ENCODE measurements around the gene SDK1.

SDK1 gene

DNA sequence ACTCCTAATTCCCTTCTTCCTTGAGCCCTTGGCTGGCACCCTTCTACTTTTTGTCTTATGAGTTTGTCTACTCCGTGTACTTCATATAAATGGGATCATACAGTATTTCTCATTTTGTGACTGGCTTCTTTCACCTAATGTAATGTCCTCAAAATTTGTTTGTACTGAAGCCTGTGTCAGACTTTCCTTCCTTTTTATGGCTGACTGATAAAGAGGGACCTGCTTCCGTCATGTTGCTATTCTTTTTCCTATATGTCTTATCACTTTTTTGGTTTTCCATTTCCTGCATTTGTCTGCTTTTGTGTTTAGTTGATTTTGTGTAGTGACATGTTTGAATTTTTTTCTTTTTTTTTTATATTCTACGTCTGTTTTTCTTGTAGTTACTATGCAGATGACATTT lies 470.9 kb downstream of the SDK1 start:
- H3K4me1 ChIP-seq (ENCODE audit: control insufficient read depth, insufficient read depth, low read length, poor library complexity, severe bottlenecking): no peaks in the 10 kb centered on the region
- no peak overlapping the region for H3K27ac ChIP-seq (ENCODE audit: insufficient read depth, low read length, poor library complexity, severe bottlenecking)
- no peaks in the 10 kb centered on the region for H3K27me3 ChIP-seq (replicated peaks; ENCODE audit: control insufficient read depth, insufficient read depth, low read length, poor library complexity, severe bottlenecking)
- DNase-seq: no peak
- H3K9me3 ChIP-seq (ENCODE audit: control insufficient read depth, low read length): no peaks in the 10 kb centered on the region
- H3K4me3 ChIP-seq (ENCODE audit: insufficient read depth, low read depth, low read length, poor library complexity, severe bottlenecking): no peak overlapping the region
- no peaks in the 10 kb centered on the region for H3K36me3 ChIP-seq (ENCODE audit: control insufficient read depth, insufficient read depth, low read length)

DNA sequence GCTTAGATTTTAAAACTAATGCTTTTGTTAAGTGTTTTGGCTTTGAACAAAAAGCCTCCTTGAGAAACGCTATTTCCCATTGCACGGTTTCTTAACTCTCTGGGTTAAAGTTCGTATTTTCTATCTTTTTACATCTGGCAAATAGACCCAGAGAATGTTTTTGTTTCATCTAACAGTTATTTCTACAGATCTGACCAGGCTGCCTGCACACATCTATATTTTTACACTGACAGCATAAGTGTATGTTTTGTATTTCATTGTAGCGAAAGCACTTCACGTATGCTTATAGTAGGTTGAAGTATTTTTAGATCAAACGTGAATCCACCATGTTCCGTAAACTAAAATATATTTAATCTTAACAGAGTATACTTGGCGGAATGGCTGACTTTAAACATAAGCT lies 477.3 kb downstream of the SDK1 start:
- Histone ChIP-seq H3K36me3 (ENCODE audit: control insufficient read depth, insufficient read depth, low read length) (no peaks in the 10 kb centered on the region), H3K4me1 (ENCODE audit: control insufficient read depth, insufficient read depth, low read length, poor library complexity, severe bottlenecking) (no peaks in the 10 kb centered on the region), H3K9me3 (ENCODE audit: control insufficient read depth, low read length) (no peaks in the 10 kb centered on the region), H3K27ac (ENCODE audit: insufficient read depth, low read length, poor library complexity, severe bottlenecking) (no peak overlapping the region), H3K4me3 (ENCODE audit: insufficient read depth, low read depth, low read length, poor library complexity, severe bottlenecking) (no peak overlapping the region), H3K27me3 (replicated peaks; ENCODE audit: control insufficient read depth, insufficient read depth, low read length, poor library complexity, severe bottlenecking) (no peaks in the 10 kb centered on the region)
- no peak for DNase-seq

DNA sequence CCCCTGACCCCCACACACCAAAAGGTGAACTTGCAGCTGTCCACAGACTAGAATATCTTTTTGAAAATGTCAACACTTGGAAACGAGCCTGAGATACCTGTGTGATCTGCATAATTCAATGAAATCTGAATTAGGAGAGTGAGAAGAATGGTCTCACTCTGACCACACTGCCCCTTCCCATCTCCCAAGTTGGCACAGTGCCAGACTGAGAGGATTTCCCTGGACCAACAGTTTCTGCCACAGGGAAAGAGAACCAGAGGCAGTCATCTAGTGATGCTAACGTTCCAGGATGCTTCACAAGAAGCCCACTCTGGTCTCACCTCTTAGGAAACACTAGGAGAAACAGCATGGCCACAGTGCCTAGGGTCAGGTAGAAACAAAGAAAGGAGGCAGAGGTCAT lies 479.0 kb downstream of the SDK1 start:
- no peaks in the 10 kb centered on the region for H3K27me3 ChIP-seq (replicated peaks; ENCODE audit: control insufficient read depth, insufficient read depth, low read length, poor library complexity, severe bottlenecking)
- no peaks in the 10 kb centered on the region for H3K9me3 ChIP-seq (ENCODE audit: control insufficient read depth, low read length)
- no peaks in the 10 kb centered on the region for H3K36me3 ChIP-seq (ENCODE audit: control insufficient read depth, insufficient read depth, low read length)
- H3K27ac ChIP-seq (ENCODE audit: insufficient read depth, low read length, poor library complexity, severe bottlenecking): no peak overlapping the region
- DNase-seq: no peak
- no peaks in the 10 kb centered on the region for H3K4me1 ChIP-seq (ENCODE audit: control insufficient read depth, insufficient read depth, low read length, poor library complexity, severe bottlenecking)
- no peak overlapping the region for H3K4me3 ChIP-seq (ENCODE audit: insufficient read depth, low read depth, low read length, poor library complexity, severe bottlenecking)

DNA sequence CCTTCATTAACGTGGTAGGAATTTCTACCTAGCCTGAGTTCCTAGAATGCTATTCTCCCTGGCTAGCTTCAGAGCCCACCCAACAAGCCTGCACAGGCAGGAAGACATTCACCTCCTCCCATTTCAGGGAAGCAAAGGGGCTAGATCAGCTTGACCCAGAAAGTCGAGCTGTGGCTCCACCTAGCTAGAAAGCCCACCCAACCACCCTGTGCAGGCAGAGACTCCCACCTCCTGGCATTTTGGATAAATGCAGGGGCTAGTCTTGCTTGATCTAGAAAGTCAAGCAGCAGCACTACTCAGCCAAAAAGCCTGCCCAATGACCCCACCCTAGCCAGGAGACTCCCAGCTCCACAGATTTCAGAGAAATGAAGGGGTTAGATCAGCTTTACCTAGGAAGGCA lies 479.5 kb downstream of the SDK1 start:
- DNase-seq: no peak
- Histone ChIP-seq H3K4me3 (ENCODE audit: insufficient read depth, low read depth, low read length, poor library complexity, severe bottlenecking) (no peak overlapping the region), H3K27ac (ENCODE audit: insufficient read depth, low read length, poor library complexity, severe bottlenecking) (no peak overlapping the region)

DNA sequence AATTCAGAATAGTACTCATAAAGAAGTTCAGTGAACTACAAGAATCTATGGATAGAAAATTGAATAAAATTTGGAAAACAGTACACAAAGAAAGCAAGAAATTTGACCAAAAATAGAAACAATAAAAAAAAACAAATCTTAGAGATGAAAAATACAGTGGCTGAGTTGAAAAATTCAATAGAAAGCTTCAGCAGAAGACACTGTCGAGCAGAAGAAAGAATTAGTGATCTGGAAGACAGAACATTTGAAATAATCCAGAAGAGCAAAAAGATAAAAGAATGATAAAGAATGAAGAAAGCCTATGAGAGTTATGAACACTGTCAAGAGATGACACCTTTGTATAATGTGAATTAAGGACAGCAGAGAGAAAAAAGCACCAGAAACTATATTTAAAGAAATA lies 480.6 kb downstream of the SDK1 start:
- DNase-seq: no peak
- Histone ChIP-seq H3K27me3 (replicated peaks; ENCODE audit: control insufficient read depth, insufficient read depth, low read length, poor library complexity, severe bottlenecking) (no peaks in the 10 kb centered on the region), H3K9me3 (ENCODE audit: control insufficient read depth, low read length) (no peaks in the 10 kb centered on the region), H3K27ac (ENCODE audit: insufficient read depth, low read length, poor library complexity, severe bottlenecking) (no peak overlapping the region), H3K36me3 (ENCODE audit: control insufficient read depth, insufficient read depth, low read length) (no peaks in the 10 kb centered on the region), H3K4me3 (ENCODE audit: insufficient read depth, low read depth, low read length, poor library complexity, severe bottlenecking) (no peak overlapping the region), H3K4me1 (ENCODE audit: control insufficient read depth, insufficient read depth, low read length, poor library complexity, severe bottlenecking) (no peaks in the 10 kb centered on the region)

More for the DNA sequence above, 479.5 kb downstream of the SDK1 start:
- H3K4me1 ChIP-seq (ENCODE audit: control insufficient read depth, insufficient read depth, low read length, poor library complexity, severe bottlenecking): no peaks in the 10 kb centered on the region
- H3K27me3 ChIP-seq (replicated peaks; ENCODE audit: control insufficient read depth, insufficient read depth, low read length, poor library complexity, severe bottlenecking): no peaks in the 10 kb centered on the region
- no peaks in the 10 kb centered on the region for H3K36me3 ChIP-seq (ENCODE audit: control insufficient read depth, insufficient read depth, low read length)
- no peaks in the 10 kb centered on the region for H3K9me3 ChIP-seq (ENCODE audit: control insufficient read depth, low read length)

DNA sequence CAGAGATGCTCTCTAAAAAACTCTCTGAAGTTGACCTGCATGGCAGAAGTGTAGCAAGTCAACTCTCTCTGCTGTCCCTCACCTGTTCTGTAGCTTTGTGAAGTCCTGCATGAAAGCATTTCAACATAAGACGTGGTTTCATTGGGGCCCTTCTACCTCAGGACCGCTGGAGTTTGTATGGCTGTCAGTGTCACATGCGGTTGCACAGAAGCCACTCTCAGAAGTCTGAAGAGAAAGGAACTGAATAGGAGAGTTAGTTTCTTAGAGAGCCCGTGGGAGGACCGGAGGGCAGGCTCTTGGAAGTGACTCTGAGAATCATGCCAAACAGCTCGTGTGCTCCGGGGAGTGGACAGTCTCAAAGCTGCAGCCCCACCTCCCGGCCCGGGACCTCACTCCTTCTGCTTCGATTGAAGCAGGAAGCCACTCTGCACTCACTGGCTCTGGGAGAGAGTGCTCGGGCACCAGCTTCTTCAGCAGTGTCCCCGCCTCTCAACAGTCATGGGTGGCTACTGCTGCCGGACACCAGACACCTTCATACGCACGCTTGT lies 486.7 kb downstream of the SDK1 start:
- no peak for DNase-seq
- Histone ChIP-seq H3K4me1 (ENCODE audit: control insufficient read depth, insufficient read depth, low read length, poor library complexity, severe bottlenecking) (no peaks in the 10 kb centered on the region), H3K4me3 (ENCODE audit: insufficient read depth, low read depth, low read length, poor library complexity, severe bottlenecking) (no peak overlapping the region)

DNA sequence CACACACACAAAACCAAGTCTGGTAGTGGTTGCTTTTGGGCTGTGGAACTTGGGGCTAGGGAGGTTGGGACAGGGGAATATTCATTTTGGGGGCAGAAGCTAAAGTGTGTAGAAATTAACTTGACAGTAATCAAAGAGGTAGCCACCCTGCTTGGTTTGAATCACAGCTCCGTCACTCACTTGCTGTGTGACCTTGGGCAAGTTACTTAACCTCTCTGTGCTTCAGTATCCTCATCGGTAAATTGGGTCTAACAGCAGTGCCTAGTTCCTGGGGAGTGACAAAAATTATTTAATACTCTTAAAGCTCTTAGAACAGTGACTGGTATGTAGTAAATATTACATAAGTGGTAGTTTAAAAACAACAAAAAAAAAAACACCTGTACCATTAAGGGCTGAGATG lies 489.8 kb downstream of the SDK1 start:
- Histone ChIP-seq H3K27ac (ENCODE audit: insufficient read depth, low read length, poor library complexity, severe bottlenecking) (no peak overlapping the region), H3K36me3 (ENCODE audit: control insufficient read depth, insufficient read depth, low read length) (no peaks in the 10 kb centered on the region), H3K9me3 (ENCODE audit: control insufficient read depth, low read length) (no peaks in the 10 kb centered on the region), H3K27me3 (replicated peaks; ENCODE audit: control insufficient read depth, insufficient read depth, low read length, poor library complexity, severe bottlenecking) (no peaks in the 10 kb centered on the region), H3K4me1 (ENCODE audit: control insufficient read depth, insufficient read depth, low read length, poor library complexity, severe bottlenecking) (no peaks in the 10 kb centered on the region), H3K4me3 (ENCODE audit: insufficient read depth, low read depth, low read length, poor library complexity, severe bottlenecking) (no peak overlapping the region)
- no peak for DNase-seq

More for the DNA sequence above, 486.7 kb downstream of the SDK1 start:
- Histone ChIP-seq H3K27ac (ENCODE audit: insufficient read depth, low read length, poor library complexity, severe bottlenecking) (no peak overlapping the region), H3K27me3 (replicated peaks; ENCODE audit: control insufficient read depth, insufficient read depth, low read length, poor library complexity, severe bottlenecking) (no peaks in the 10 kb centered on the region), H3K9me3 (ENCODE audit: control insufficient read depth, low read length) (no peaks in the 10 kb centered on the region), H3K36me3 (ENCODE audit: control insufficient read depth, insufficient read depth, low read length) (no peaks in the 10 kb centered on the region)

DNA sequence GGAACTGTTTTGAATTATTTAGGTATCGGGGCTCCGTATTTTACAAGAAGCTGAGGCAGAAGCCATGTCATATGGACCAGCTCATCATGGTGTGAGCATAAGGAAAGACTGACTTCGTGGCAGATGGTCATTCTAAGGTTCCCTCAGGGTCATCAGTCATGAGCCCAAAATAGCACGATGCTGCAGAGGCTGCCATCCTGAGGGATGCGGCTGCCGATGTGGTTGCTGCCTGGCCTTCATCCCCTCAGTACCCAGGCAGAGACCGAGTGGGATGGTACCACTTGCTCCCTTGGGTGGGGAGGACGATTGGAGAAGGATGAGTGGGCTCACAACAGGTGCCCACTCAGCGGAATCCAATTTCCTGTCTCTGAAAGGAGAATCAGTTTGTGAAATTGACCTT lies 490.3 kb downstream of the SDK1 start:
- H3K27me3 ChIP-seq (replicated peaks; ENCODE audit: control insufficient read depth, insufficient read depth, low read length, poor library complexity, severe bottlenecking): no peaks in the 10 kb centered on the region
- H3K4me1 ChIP-seq (ENCODE audit: control insufficient read depth, insufficient read depth, low read length, poor library complexity, severe bottlenecking): no peaks in the 10 kb centered on the region
- no peak overlapping the region for H3K4me3 ChIP-seq (ENCODE audit: insufficient read depth, low read depth, low read length, poor library complexity, severe bottlenecking)
- no peak overlapping the region for H3K27ac ChIP-seq (ENCODE audit: insufficient read depth, low read length, poor library complexity, severe bottlenecking)
- DNase-seq: no peak
- no peaks in the 10 kb centered on the region for H3K36me3 ChIP-seq (ENCODE audit: control insufficient read depth, insufficient read depth, low read length)
- no peaks in the 10 kb centered on the region for H3K9me3 ChIP-seq (ENCODE audit: control insufficient read depth, low read length)

DNA sequence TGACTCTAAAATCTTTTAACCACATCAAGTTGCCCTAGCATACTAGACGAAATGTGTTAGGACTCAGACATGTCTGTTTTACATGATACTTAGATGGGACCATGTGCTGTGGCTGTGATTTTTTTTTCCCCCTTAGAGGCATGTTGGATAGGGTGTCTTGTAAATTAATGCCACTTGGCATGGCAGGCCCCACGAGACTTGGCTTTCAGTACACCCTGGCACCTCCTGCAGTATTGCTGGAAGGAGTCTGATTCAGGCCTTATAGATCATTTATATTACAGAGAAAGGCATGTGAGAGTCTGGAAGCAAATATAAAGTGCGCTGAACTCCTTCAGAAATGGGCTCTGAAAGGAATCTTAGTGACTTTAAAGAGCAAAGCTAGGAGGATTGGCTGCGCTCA lies 494.1 kb downstream of the SDK1 start:
- DNase-seq: no peak
- Histone ChIP-seq H3K9me3 (ENCODE audit: control insufficient read depth, low read length) (no peaks in the 10 kb centered on the region), H3K27me3 (replicated peaks; ENCODE audit: control insufficient read depth, insufficient read depth, low read length, poor library complexity, severe bottlenecking) (no peaks in the 10 kb centered on the region), H3K4me3 (ENCODE audit: insufficient read depth, low read depth, low read length, poor library complexity, severe bottlenecking) (no peak overlapping the region), H3K27ac (ENCODE audit: insufficient read depth, low read length, poor library complexity, severe bottlenecking) (no peak overlapping the region), H3K36me3 (ENCODE audit: control insufficient read depth, insufficient read depth, low read length) (no peaks in the 10 kb centered on the region), H3K4me1 (ENCODE audit: control insufficient read depth, insufficient read depth, low read length, poor library complexity, severe bottlenecking) (no peaks in the 10 kb centered on the region)

DNA sequence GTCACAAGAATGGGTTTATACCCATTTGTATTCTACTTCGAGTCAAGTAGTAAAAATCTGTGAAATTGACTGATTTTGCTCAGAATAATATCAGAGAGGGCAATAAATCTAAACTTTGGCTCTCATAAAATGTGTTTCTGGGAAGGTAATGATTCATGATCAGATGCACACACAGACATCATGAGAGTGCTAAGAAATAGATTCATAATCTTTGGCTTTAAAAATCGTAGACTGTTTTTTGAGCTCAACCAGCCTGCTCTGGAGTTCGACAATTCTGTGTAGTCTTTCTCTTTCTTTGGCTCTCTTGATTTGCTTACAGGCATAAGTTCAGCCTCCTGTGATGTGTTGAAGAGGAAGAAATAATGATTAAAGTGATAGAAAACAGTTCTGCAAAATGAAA lies 494.7 kb downstream of the SDK1 start:
- Histone ChIP-seq H3K27ac (ENCODE audit: insufficient read depth, low read length, poor library complexity, severe bottlenecking) (no peak overlapping the region), H3K9me3 (ENCODE audit: control insufficient read depth, low read length) (no peaks in the 10 kb centered on the region), H3K4me1 (ENCODE audit: control insufficient read depth, insufficient read depth, low read length, poor library complexity, severe bottlenecking) (no peaks in the 10 kb centered on the region), H3K36me3 (ENCODE audit: control insufficient read depth, insufficient read depth, low read length) (no peaks in the 10 kb centered on the region), H3K27me3 (replicated peaks; ENCODE audit: control insufficient read depth, insufficient read depth, low read length, poor library complexity, severe bottlenecking) (no peaks in the 10 kb centered on the region), H3K4me3 (ENCODE audit: insufficient read depth, low read depth, low read length, poor library complexity, severe bottlenecking) (no peak overlapping the region)
- DNase-seq: no peak

DNA sequence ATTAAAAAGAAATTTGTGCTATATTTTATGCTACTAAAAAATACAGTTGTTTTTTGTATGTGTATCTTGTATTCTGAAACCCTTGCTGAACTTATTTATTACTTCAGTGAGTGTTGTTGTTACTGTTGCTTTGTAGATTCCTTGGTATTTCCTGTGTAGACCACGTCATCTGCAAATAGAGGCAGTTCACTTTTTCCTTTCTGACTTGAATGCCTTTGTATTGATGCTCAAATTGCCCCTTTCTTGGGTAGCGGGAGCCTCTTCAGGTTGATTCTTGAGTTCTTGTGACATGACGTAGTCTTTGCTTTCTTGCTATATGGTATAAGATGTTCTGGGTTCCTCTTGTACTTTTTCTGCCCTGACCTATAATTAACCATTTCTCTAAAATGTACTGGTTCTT lies 504.1 kb downstream of the SDK1 start:
- DNase-seq: no peak
- Histone ChIP-seq H3K4me1 (ENCODE audit: control insufficient read depth, insufficient read depth, low read length, poor library complexity, severe bottlenecking) (no peaks in the 10 kb centered on the region), H3K9me3 (ENCODE audit: control insufficient read depth, low read length) (no peaks in the 10 kb centered on the region), H3K27me3 (replicated peaks; ENCODE audit: control insufficient read depth, insufficient read depth, low read length, poor library complexity, severe bottlenecking) (no peaks in the 10 kb centered on the region), H3K36me3 (ENCODE audit: control insufficient read depth, insufficient read depth, low read length) (no peaks in the 10 kb centered on the region), H3K27ac (ENCODE audit: insufficient read depth, low read length, poor library complexity, severe bottlenecking) (no peak overlapping the region), H3K4me3 (ENCODE audit: insufficient read depth, low read depth, low read length, poor library complexity, severe bottlenecking) (no peak overlapping the region)

Measured in effector memory CD4-positive, alpha-beta T cell (primary cell).